Right forelimb (tissue), 1 donor: Measurements from ENCODE around the gene ZBTB7C.

Experiments
- DNase-seq: peaks from one replicate; pipeline ENCODE4 v3.0.0-alpha.2; 2018

Gene ZBTB7C

GRCh38 chr18:47981320-47981719 is 427.9 kb downstream of the ZBTB7C start:
- DNase-seq = no peak

DNA sequence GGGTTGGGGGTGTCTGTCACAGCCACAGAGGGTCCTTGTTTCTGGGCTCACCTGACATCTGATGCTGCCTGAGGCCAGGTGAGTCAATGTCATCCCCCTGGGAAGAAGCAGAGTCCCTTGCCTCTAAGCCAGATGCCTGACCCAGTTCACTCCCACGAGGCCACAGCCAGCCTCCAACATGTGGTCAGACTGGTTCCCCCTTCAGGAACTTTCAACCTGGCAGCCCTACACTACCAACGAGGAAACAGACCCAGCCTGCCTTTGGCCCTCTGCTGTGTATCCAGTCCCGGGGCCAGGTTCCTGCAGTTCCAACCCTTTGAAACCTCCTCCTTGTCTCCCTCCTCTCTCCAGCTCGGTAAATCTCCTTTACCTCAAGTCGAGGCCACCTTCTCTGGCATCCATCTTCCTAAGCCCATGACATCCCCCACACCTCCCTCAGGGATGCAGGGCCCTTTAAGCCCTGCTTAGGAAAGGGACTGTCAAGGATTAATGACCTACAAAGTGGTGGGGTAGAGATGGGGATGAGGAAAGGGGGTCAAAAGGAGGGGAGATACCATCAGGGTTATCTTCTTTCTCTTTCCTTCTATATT is 429.5 kb downstream of the ZBTB7C start:
- no peak for DNase-seq

GRCh38 chr18:47978603-47979002 is 430.6 kb downstream of the ZBTB7C start:
- no peak for DNase-seq

DNA sequence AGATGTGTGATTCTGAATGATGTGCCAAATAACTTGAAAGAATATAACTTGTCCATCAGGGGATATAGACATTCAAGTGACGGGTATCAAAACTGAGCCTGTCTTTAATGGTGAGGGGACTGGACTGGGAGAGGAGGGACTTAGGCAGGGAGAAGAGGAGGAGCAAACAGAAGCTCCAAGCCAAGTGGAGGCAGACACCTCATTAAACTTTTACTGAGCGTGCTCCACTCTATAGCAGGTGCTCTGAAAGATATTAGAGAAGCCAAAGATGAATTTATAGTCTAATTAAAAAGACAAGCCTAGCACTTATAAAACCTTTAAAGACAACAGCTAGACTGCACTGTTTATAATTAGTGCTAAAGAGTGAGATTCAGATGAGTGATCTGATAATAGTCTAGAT is 431.0 kb downstream of the ZBTB7C start:
- no peak for DNase-seq
